NCI-H128 (cell line): ENCODE data around the gene SPATA46.

Experiments
- DNase-seq: peaks from one replicate; lab custom pipeline; 2025; ENCODE audit not compliant: unreplicated experiment; lab: John Stamatoyannopoulos, UW

SPATA46 gene

DNA sequence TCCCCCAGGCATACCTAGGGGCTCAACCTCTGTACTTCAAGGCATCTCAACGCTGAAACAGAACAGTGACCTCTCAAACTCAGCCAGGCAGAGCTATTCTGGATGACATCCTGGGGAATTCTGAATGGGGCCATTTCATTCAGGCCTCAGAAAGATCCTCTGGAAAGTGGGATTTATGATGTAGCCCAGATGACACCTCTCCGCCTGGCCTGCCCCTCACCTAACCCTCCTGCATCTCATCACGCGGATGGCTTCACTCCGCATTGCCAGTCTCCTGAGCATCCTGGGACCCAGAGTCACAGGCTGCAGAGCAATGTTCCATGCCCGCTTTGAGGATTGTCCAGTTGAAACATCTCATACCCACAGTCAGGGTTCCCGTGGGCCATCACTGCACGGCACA lies 1.2 kb downstream of the SPATA46 start:
- no peak for DNase-seq

DNA sequence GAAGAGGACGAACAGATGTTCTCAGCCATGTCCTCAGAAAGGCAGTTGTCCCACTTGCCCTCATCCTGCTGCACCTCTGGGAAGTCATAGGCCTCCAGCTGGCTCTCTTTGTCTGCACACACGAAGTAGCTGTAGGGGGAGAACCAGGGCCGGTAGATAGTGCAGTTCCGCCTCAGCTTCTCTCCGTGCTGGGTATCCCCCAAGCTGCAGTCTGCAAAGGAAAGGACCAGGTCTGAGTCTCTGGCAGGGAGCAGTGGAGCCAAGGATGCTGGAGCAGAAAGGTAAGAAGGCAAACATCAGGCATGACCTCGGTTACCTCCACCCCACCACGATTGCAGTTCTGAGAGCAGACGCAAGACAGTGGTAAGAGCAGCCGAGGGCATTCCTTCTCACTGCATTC lies 2.2 kb downstream of the SPATA46 start:
- no peak for DNase-seq

DNA sequence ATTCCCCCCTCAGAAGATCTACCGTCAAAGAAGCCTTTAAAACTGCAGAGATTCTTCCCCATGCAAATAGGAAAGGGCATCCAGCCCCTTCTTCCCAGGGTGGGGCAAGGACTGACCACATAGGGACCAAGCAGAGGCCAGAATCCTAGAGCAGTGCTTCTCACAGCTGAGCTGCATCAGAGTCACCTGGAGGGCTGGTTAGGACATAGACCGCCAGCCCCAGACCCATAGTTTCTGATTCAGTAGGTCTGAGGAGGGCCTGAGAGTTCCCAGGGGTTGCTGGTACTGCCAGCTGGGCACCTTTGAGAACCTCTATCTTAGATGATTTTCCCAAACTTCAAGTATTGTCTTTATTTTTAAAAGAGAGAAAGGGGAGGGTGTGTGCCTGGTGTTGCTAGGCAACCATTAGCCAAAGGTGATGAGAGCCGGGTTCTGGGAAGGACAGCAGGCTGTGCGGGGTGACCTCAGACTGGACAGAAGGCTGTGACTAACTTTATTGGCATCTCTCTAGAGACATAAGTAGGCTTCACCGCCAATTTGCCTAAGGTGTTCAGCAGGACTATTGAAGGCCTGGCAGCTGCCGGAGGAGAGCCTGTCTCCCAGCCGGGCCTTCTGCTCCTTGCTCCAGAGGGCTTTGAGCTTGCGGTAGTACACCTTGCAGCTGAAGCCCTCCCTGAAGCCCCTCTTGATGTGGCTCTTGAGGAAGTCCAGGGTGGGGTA lies 3.0 kb downstream of the SPATA46 start:
- no peak for DNase-seq

DNA sequence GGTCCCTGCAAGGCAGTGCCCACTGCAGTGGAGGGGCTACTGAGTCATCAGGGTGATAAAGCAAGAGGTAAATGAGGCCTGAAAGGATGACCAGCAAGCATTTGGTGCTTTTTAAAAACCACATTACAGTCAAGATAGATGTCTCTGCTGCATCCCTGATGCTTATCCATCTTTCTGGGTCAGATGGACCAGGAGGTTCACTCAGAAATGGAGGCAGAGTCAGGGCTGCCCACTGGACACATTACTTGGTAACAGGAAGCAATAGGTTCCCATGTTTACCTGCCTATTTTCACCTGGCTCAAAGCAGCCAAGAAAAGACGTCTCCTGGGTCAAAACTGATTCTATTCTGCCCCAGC lies 3.6 kb downstream of the SPATA46 start:
- no peak for DNase-seq

DNA sequence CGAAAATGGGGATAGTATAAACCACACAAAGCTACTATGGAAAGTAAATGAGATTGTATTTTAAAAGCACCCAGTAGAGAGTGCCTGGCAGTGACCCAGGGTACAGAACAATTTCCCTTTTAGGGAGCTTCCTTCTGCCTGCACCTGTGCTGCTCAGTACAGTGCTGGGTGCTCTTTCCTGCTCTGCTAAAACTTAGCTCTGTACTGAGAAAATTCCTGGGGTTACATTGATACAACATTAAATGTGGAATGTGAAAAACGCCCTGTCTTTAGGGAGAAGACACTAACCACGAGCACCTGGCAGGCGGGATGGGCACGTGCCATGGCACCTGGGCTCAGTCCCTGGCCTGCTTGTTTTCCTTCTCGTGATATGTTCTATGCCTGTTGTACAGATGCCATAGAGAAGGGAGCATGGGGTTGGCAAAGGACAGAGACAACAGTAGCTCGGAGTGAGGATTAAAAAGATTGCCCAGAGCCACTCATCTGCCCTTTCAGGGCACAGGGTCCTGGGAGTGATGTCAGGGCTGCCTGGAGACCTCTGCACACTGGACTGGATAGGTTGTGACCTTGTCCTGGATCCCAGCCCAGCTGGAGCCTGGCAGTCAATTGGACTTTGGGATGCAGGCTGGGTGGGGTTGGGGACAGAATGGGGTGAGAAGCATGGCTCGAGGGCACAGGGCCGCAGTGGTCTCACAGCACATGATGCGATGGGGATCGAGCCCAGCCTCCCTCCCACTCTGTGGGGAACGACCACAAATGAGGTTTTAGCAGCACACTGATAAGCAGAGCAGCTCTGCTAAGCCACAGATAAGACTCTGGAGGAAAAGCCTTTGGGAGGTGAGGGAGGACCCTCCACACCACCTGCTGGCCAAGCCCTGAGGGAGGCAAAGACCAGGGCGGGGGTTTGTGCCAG lies 4.2 kb downstream of the SPATA46 start:
- no peak for DNase-seq

DNA sequence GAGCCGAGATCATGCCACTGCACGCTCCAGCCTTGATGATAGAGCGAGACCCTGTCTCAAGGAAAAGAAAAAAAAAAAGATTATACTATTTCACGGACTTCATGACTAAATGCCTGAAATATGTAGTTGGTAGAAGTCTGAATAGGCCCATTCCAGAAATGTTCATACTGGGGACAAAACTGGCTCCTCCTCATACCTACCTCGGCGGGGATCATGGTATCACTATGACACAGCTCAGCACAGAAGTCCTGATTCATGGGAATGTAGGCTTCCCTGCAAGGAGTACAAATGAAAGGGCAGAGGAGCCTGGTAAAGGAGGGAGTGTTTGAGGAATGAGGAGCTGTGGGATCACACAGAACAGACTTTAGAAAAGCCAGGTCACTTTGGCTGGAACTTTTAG lies 5.0 kb downstream of the SPATA46 start:
- DNase-seq, result no peak

DNA sequence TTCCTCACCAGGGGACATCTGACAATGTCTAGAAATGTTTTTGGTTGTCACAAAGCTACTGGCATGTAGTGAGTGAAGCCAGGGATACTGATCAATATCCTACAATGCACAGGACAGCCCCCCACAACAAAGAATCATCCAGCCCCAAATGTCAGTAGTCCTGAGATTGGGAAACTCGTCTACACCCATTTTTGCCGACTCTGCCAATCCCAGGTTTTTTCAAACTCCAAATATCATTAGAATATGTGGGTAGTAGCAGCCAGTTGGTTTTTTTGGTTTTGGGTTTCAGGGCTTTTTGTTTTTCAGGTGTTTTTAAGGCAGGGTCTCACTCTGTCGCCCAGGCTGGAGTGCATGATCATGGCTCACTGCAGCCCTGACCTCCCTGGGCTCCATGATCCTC lies 5.9 kb downstream of the SPATA46 start:
- DNase-seq, result no peak

DNA sequence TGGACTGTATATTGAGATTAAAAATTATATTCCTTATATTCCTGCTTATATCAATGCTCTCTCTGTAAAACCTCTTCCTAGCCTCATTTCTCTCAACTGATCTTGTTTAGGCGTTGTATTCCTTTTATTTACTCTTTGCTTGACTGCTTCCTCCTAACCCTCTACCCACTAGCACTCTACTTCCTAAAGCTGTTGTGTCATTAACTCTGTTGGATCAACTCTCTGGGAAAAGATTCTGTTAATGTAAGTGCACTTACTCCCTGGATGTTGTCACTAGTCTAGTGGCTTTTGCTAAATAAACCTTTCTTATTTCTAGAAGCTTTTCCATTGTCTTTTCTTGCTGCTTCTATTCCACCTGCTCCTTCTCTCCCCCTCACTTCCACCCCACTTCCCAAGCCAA lies 6.5 kb downstream of the SPATA46 start:
- no peak for DNase-seq

DNA sequence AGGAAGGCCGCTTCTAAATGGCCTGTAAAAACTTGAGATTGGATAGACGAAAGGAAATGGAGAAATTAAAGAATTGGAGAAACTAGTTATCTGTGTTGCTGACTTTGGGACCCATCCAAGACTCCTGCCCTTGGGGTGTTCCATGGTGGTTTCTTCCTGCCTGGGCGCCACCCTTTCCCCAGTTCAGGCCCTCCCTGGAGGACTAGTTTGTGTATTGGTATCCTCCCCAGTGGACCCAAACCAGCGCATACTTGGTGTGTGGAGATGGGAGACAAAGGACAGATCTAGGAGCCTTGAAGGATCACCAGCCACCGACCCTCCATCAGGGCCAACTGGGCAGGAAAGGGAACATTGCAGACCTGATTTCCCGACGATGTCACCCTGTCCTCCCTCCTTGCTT lies 7.1 kb downstream of the SPATA46 start:
- DNase-seq, result no peak

DNA sequence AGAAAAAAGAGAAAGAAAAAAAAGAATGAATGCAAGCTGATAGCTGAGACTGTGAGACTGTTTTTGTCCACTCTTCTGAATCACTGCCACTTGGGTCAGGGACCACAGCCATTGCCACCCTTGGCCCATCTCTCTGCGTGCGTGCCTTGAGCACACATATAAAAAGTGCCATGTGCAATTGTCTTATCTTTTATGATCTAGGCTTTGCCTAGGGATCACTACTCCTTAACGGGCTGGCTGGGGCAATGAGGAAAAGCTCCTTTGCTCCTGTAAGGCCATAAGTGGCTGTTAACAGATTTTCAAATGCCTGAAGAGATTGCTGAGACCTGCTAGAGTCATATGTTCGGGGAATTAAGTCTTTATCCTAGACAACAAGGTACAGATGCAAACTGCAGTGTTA lies 8.2 kb downstream of the SPATA46 start:
- no peak for DNase-seq

DNA sequence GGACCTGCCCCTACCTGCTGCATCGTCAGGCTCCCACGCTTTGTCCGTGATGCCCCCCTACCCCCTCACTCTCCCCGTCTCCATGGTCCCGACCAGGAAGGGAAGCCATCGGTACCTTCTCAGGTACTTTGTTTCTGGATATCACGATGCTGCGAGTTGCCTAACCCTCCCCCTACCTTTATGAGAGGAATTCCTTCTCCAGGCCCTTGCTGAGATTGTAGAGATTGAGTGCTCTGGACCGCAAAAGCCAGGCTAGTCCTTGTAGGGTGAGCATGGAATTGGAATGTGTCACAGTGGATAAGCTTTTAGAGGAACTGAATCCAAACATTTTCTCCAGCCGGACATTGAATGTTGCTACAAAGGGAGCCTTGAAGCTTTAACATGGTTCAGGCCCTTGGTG lies 8.9 kb downstream of the SPATA46 start:
- no peak for DNase-seq

DNA sequence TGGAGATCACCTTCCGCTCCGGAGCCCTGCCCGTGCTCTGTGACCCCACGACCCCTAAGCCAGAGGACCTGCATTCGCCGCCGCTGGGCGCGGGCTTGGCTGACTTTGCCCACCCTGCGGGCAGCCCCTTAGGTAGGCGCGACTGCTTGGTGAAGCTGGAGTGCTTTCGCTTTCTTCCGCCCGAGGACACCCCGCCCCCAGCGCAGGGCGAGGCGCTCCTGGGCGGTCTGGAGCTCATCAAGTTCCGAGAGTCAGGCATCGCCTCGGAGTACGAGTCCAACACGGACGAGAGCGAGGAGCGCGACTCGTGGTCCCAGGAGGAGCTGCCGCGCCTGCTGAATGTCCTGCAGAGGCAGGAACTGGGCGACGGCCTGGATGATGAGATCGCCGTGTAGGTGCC lies 9.6 kb downstream of the SPATA46 start:
- DNase-seq, result no peak

DNA sequence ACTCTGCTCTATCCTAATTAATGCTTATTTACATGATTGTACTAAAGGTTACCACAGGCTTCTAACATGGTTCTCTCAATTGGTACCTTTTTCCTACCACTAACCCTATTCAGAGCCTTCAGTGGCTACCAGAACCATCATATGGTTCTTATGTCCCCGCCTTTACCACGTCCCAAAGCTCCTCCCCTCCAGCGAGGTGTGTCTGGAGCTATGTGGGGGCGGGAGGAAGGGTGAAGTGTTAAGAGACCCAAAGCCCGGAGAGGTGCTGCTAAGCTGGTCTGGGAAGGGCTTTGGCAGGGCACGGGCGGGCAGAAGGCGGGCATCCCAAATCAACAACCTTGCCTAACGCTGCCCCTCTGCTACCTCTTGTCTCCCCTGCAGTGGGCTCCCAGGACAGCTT lies 10.0 kb downstream of the SPATA46 start:
- no peak for DNase-seq

DNA sequence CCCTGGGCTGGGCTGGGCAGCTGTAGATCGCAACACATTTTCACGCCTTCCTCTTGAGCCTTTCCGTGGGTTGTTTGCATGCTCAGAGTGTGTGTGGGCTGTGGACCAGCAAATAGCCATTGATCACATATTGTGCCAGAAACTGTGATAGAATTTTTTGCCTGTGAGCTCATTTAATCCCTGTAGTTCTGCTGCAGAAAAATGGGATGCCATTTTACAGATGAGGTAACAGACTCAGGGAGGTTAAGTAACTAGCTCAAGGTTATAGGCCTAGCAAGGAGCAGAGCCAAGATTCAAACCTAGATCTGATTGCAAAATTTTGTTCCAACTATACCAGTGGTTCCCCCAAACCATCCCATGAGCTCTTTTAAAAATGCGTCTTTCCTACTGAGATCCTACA lies 10.5 kb downstream of the SPATA46 start:
- DNase-seq, result no peak

DNA sequence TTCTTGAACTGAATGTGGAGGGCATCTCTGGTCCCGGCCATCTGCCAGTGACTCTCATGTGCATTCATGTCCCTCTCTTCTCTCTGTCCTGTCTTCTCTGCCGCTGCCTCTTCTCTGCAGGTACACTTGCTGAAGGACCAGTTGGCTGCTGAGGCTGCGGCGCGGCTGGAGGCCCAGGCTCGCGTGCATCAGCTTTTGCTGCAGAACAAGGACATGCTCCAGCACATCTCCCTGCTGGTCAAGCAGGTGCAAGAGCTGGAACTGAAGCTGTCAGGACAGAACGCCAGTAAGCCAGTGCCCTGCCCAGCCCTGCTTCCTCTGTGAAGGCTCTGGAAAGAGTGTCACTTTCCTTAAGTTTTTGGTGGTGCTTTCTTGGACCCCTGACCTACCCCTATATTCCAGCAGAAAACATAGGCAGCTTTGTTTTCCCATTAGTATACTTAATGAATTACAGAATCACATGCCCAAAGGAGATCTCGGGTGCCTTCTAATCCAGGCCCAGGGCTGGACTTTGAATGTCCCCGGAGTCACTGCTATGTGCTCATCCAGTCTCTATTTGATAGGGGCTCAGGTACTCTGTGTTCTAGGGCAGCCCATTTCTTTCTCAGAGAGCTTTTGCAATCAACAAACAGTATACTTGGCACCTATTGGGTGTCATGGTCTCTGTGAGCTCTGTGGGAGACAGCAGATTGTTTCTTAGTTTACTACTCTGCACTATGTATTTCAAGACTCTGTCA lies 11.2 kb downstream of the SPATA46 start:
- DNase-seq, result no peak

DNA sequence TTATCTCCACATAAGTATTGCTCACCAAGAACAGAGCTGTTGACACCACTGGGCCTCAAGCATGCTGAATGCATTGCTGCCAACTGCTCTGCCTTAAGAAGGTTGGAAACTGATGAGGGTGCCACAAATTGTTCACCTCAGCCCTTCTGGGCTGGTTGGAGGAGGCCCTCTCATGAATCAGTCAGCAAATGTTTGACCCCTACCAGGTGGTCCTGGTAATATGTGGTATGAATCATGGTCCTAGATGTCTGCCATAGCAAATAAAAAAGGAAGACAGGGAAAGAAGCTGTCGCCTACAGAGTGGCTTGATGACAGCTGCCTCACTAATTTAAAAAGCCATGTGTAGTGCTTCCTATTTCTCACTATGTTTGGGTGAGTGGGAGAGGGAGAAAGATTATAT lies 12.2 kb downstream of the SPATA46 start:
- DNase-seq, result no peak

DNA sequence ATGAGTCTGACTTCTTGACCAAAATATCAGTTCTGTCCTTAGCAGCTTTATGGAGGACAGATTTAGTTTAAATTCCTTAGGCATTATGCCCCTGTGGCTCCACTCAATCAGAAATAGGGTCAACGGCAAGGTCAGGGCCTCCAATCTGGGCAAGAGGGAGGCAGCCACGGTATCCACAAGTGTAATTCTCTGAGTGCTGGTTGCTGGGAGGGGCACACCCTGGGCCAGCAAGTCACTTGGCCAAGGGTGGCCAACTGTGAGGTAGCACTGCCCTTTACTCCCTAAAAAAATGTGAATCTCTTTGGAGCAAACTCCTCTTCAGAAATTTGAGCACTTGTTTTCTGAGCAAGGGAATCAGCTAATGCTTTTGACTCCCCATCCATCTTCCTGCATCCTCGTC lies 12.8 kb downstream of the SPATA46 start:
- DNase-seq, result no peak

DNA sequence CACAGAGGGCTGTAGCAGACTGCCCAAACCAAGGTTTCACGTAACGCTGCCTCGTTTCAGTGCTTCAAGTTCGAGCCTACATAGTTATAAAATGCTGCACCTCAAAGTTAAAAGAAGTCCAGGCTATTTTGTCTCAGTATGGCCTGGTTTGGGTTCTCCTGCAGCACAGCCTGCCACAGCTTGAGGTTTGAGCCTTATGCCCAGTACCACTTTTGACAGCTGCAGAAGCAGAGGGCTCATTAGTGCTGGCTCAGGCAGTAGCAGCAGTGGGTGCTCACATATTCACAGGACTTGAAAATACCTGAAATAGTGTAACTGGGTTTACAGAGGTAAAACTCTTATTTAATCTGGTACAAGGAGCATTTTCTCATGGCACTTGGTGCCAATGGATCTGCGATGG lies 15.3 kb downstream of the SPATA46 start:
- no peak for DNase-seq

DNA sequence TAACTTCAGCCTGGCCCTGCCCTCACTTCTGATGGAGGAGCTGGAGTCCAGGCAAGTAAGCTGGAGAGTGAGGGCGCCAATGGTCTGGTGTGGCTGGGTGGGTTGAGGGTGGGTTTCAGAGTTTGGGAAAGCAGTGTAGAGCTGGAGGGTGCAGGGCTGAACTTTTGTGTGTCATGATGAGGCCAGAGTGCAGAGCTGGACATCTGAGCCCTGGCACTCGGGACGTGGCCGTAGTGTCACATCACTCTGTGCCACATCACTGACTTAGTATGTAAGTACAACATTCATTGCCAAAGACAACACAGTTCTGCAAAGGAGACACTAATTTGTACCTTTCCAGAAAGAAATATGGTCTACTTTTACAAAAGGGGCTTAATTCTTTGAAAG lies 15.8 kb downstream of the SPATA46 start:
- no peak for DNase-seq

DNA sequence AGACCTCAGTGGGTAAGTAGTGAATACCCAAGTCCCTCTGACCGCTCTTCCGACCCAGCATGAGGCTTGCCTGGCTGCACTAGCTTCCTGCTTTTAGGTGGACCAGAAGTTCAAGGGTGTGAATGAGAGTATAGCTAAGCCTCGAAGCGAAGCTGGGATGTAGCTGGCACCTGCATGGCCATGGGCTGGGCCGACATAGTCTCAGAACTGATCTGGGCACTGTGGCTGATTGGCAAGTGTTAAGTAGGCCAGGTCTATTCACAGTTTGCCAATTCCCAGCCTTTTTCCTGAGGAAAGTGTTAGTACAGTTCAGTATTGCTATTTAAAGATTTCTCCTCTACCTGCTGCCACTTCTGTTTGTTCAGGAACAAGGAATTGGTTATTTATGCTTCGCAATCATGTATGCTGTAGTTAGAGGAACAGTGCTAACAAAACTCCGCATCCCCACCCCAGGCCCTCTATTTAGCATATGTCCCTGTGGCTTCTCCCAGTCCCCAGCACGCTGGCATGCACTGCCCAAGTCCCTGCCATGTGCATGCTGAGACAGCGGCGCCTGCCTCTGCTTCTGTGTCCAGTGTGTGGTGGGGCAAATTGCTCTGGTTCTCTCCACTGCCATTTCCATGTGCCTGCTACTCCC lies 16.3 kb downstream of the SPATA46 start:
- no peak for DNase-seq

DNA sequence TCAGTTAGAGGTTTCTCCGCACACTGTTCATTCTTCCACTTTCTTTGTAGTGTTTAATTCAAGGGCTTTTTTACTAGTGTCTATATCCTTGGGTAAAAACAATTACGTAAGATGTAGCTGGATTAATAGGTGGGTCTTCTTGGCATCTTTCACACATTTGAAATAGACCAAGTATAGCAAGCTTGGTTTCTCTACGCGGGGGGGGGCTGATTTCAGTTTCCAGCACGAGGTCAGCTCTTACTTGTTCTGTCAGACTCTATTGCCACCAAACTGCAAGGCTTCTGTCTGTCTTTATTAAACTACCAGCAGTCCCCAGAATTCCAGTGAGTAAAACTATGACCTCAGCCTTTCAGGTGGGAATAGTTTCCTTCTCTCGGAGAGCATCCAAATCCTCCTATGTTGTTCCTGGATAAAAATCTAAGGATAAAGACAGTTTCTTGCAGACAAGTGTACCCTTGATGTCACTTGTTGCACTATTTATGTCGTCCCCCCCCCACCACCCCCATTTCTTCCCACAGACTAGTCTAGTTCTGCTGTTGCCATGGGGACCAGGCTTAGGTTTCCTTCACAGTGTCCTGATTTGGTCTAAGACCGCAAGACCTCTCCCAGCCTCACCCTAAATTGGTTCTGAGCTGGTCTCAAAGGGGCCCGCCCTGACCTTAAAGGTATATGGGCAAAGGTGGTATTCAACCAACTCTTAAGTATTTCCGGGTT lies 17.0 kb downstream of the SPATA46 start:
- no peak for DNase-seq
